Measurements from ENCODE around the gene EPX. TPM values are rescaled to one million over a fixed set of nuclear protein-coding genes. Genes with fewer than 3 reads are reported as not detected.

EPX gene
- not detected in 2 replicates for total RNA-seq

GRCh38 chr17:58192612-58193011, at the start of gene EPX:
TSS of gene EPX (plus strand) at chr17:58192726. CDS start at chr17:58192847, 121 bp downstream.

GRCh38 chr17:58147930-58148434, 44.5 kb upstream of the EPX start, which contains the start of gene OR4D1:
TSS of gene OR4D1 (plus strand) at chr17:58148384. CDS start at chr17:58155154, 6,770 bp downstream.

GRCh38 chr17:58166682-58167081, 25.8 kb upstream of the EPX start, which contains the start of gene OR4D2:
TSS of gene OR4D2 (plus strand) at chr17:58166982. CDS start at chr17:58169656, 2,674 bp downstream.

DNA sequence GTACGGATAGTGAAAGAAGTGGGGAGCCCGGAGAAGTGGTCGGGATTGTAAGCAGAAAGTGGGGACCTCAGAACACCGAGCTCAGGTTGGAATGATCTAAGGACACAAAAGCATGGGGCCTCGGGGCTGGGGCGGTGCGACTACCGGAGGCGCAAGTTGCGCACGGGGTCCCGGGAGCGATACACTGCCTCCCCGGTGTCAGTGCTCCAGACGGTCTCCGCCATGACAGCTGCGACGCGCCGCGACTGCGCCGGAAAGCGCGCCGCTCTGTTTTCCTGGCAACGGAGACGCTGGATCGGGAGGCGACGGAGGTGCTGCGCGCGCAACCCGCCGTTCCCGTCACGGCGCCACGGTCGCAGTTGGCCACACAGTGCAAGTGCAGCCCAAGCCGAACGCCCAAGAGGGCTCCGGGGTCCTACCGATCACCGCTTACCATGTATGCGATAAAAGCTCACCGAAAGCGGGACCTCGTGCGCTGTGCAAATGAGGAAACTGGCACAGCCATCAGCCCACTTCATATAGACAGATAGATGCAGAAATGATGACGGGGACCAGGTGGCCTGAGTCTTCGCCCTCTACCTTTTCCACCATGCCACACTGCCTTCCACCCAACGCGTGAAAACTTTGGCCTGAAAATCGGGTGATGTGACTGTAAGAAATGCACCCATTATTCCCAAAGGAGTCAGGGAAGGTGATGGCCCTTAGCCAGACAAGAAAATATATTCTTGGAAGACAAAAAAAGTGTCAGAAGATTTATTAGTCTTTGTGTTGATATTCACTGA, 26.7 kb downstream of the EPX start, which contains the start of gene MKS1:
TSS of gene MKS1 (minus strand) at position 249 of the 782 bp plus-strand sequence. CDS start at position 224, 25 bp downstream.

GRCh38 chr17:58238147-58238634, 45.7 kb downstream of the EPX start, which contains the start of gene LPO:
TSS of gene LPO (plus strand) at chr17:58238584. CDS start at chr17:58242980, 4,396 bp downstream.

Other genes with a start within 250 kb of the EPX start
- 12.5 and 23.6 TPM in 2 replicates for gene CUEDC1, start 237.3 kb upstream of the EPX start, total RNA-seq
- 36.5 and 58.4 TPM in 2 replicates for gene VEZF1, start 204.5 kb upstream of the EPX start, total RNA-seq
- gene SRSF1, start 185.5 kb upstream of the EPX start, total RNA-seq: 328 and 537 TPM in 2 replicates
- gene DYNLL2, start 109.3 kb upstream of the EPX start, total RNA-seq: 10.1 and 11.9 TPM in 2 replicates
- gene OR4D1, start 44.3 kb upstream of the EPX start, total RNA-seq: not detected in 2 replicates
- not detected in 2 replicates for gene OR4D2, start 25.7 kb upstream of the EPX start, total RNA-seq
- 12.0 and 14.6 TPM in 2 replicates for gene MKS1, start 26.5 kb downstream of the EPX start, total RNA-seq
- gene LPO, start 45.9 kb downstream of the EPX start, total RNA-seq: 0.22 TPM in 1 of 2 replicates, not detected in the other
- not detected in 2 replicates for gene MPO, start 88.2 kb downstream of the EPX start, total RNA-seq
- under 0.01 TPM in 1 of 2 replicates, not detected in the other for gene TSPOAP1, start 136.1 kb downstream of the EPX start, total RNA-seq
- gene SUPT4H1, start 159.5 kb downstream of the EPX start, total RNA-seq: 39.8 and 45.8 TPM in 2 replicates
- gene RNF43, start 224.8 kb downstream of the EPX start, total RNA-seq: not detected in 2 replicates